Mucosa of descending colon (tissue), 3 donors: ENCODE data around the gene COPE. TPM values are rescaled to one million over a fixed set of nuclear protein-coding genes. Genes with fewer than 3 reads are reported as not detected.
A peak's percentile ranks its signal among the peaks of the same experiment; 100 is the strongest.

Experiments
- ATAC-seq: fragments of 200-7000 bp; cut with Tn5 transposase; one replicate; pipeline ENCODE4 v1.9.1; 2020; ENCODE audit warnings: mild to moderate bottlenecking, moderate library complexity
- DNase-seq, 3 donors: peaks; one replicate each; pipeline ENCODE4 v3.0.0-alpha.2; 2020
- H3K36me3 ChIP-seq: fragments of 200-600 bp; one replicate; pipeline ENCODE4 v1.8.0; 2021; ENCODE audit warnings: low read depth, mild to moderate bottlenecking
- H3K4me1 ChIP-seq: fragments of 200-600 bp; one replicate; pipeline ENCODE4 v1.8.0; 2021; ENCODE audit warnings: low read depth, mild to moderate bottlenecking
- H3K4me3 ChIP-seq: fragments of 200-600 bp; one replicate; pipeline ENCODE4 v1.8.0; 2021; ENCODE audit warnings: mild to moderate bottlenecking
- H3K9me3 ChIP-seq: fragments of 200-600 bp; one replicate; pipeline ENCODE4 v1.8.0; 2021; ENCODE audit warnings: mild to moderate bottlenecking
- CTCF ChIP-seq: fragments of 200-600 bp; IDR thresholded peaks from one replicate; pipeline ENCODE4 v1.8.0; 2022; ENCODE audit warnings: antibody characterized with exemption, mild to moderate bottlenecking
- intact Hi-C, 2 donors: fragments of 100-400 bp; cut with DNase I in 1 of 2; cut with micrococcal nuclease in 1 of 2; formaldehyde crosslinking; loops; one replicate each; pipeline versions ENCODE4 v1.11.0 to v1.11.1; 2022; cut with DNase I, micrococcal nuclease
- total RNA-seq, 3 donors: library from RNA; stranded (reverse); fragmentation: NEBNext Ultra II Directional in 2 of 3; extraction: Animal tissue kit (Norgen Biotek cat#: 25700) in 2 of 3; gene quantifications; one replicate each; pipeline versions ENCODE4 v1.2.1 to v1.2.4, GENCODE V29; 2021 to 2023
- donor health status: DM: no; HTN: no; CAD: no; lungs with moderate emphysema.
- donor health status: DM: no; HTN: no; CAD: no.
- donor health status: DM: no; HTN: yes; CAD: no.

COPE gene
- total RNA-seq, 3 donors from 2014 or later: 119 to 227 (median 176) TPM

GRCh38 chr19:18883526-18884304 is 35.5 kb downstream of the COPE start:
- Histone ChIP-seq H3K36me3 (no peaks in the 10 kb centered on the region), H3K9me3 (no peaks in the 10 kb centered on the region), H3K4me3 (no peak overlapping the region), H3K4me1 (peaks cover 12% of the 10 kb centered on the region)
- ATAC-seq (peak; percentile 47), DNase-seq (peak in 2 of 3 donors; percentile 68 to 73)
- no peak for TF ChIP-seq CTCF
- intact Hi-C loops: no loop called here

GRCh38 chr19:18881491-18881890 is 37.7 kb downstream of the COPE start:
- Histone ChIP-seq H3K4me1 (peaks cover 12% of the 10 kb centered on the region), H3K36me3 (no peaks in the 10 kb centered on the region), H3K9me3 (no peaks in the 10 kb centered on the region), H3K4me3 (no peak overlapping the region)
- TF ChIP-seq CTCF: no peak
- DNase-seq (no peak), ATAC-seq (no peak)
- intact Hi-C loops: no loop called here

- DNase-seq (peak; percentile 87 to 89 (median 87)), ATAC-seq (peak; percentile 91)
- H3K9me3 ChIP-seq: no peaks in the 10 kb centered on the region
- H3K36me3 ChIP-seq: no peaks in the 10 kb centered on the region
- intact Hi-C loops: no loop called here
- peaks cover 12% of the 10 kb centered on the region for H3K4me1 ChIP-seq
- H3K4me3 ChIP-seq: no peak overlapping the region
- no peak for TF ChIP-seq CTCF
Measured at GRCh38 chr19:18879579-18880373, 39.4 kb downstream of the COPE start.

GRCh38 chr19:18878858-18879578 is 40.2 kb downstream of the COPE start:
- Histone ChIP-seq H3K36me3 (no peaks in the 10 kb centered on the region), H3K9me3 (no peaks in the 10 kb centered on the region), H3K4me3 (no peak overlapping the region), H3K4me1 (peaks cover 12% of the 10 kb centered on the region)
- DNase-seq (peak in 1 of 3 donors; percentile 40), ATAC-seq (no peak)
- intact Hi-C loops: no loop called here
- TF ChIP-seq CTCF: no peak

- ATAC-seq (no peak), DNase-seq (no peak)
- peaks cover 6% of the 10 kb centered on the region for H3K4me1 ChIP-seq
- intact Hi-C loops: no loop called here
- no peak overlapping the region for H3K4me3 ChIP-seq
- no peaks in the 10 kb centered on the region for H3K36me3 ChIP-seq
- no peak for TF ChIP-seq CTCF
- H3K9me3 ChIP-seq: no peaks in the 10 kb centered on the region
Measured at GRCh38 chr19:18878058-18878797, 41.0 kb downstream of the COPE start.
